KMS-11 (cell line): ENCODE results near the gene MAPK8IP1.

Experiments used
- H2AFZ ChIP-seq: fragments of 200-600 bp; sonication (generic); 2 replicates; pipeline ENCODE4 v1.6.1; 2016; ENCODE audit warnings: antibody characterized with exemption, mixed run types, low read depth
- H3K27ac ChIP-seq: fragments of 200-600 bp; sonication (generic); 2 replicates; pipeline ENCODE4 v1.6.1; 2016; ENCODE audit warnings: mild to moderate bottlenecking, mixed run types
- H3K27me3 ChIP-seq: fragments of 200-600 bp; sonication (generic); 2 replicates; pipeline ENCODE4 v1.6.1; 2017; ENCODE audit warnings: mild to moderate bottlenecking, low read depth, mixed run types, moderate library complexity; ENCODE audit not compliant: insufficient read depth
- H3K36me3 ChIP-seq: fragments of 200-600 bp; sonication (generic); 2 replicates; pipeline ENCODE4 v1.6.1; 2017; ENCODE audit warnings: mild to moderate bottlenecking, mixed run types; ENCODE audit not compliant: insufficient read depth
- H3K4me1 ChIP-seq: fragments of 200-600 bp; sonication (generic); 2 replicates; pipeline ENCODE4 v1.6.1; 2016; ENCODE audit warnings: mild to moderate bottlenecking, low read depth, mixed run types; ENCODE audit not compliant: poor library complexity, severe bottlenecking
- H3K4me2 ChIP-seq: fragments of 200-600 bp; sonication (generic); 2 replicates; pipeline ENCODE4 v1.7.0; 2016; ENCODE audit warnings: mild to moderate bottlenecking, mixed run types
- H3K4me3 ChIP-seq: fragments of 200-600 bp; sonication (generic); IDR thresholded peaks from 2 replicates; pipeline ENCODE4 v1.6.1; 2017; ENCODE audit warnings: low read depth, low read length, mixed read lengths; ENCODE audit not compliant: insufficient read depth
- H3K79me2 ChIP-seq: fragments of 200-600 bp; sonication (generic); 2 replicates; pipeline ENCODE4 v1.6.1; 2016; ENCODE audit warnings: low read depth, mixed run types; ENCODE audit not compliant: insufficient read depth
- H3K9ac ChIP-seq: fragments of 200-600 bp; sonication (generic); 2 replicates; pipeline ENCODE4 v1.6.1; 2016; ENCODE audit warnings: mild to moderate bottlenecking, mixed run types
- H4K20me1 ChIP-seq: fragments of 200-600 bp; sonication (generic); 2 replicates; pipeline ENCODE4 v1.6.1; 2016; ENCODE audit warnings: mild to moderate bottlenecking, mixed run types; ENCODE audit not compliant: insufficient read depth
- TF ChIP-seq, protein P1 (sequence below): fragments of 200-600 bp; sonication (generic); conservative IDR thresholded peaks from 2 replicates; pipeline ENCODE4 v1.6.1; 2017; ENCODE audit warnings: low read depth, mild to moderate bottlenecking, antibody characterized with exemption, low read length, moderate library complexity, mixed read lengths

The MAPK8IP1 gene

GRCh38 chr11:45918962-45919675 is 33.7 kb downstream of the MAPK8IP1 start:
- H3K4me1 ChIP-seq, result peaks cover 16% of the 10 kb centered on the region
- TF ChIP-seq, protein P1, sequence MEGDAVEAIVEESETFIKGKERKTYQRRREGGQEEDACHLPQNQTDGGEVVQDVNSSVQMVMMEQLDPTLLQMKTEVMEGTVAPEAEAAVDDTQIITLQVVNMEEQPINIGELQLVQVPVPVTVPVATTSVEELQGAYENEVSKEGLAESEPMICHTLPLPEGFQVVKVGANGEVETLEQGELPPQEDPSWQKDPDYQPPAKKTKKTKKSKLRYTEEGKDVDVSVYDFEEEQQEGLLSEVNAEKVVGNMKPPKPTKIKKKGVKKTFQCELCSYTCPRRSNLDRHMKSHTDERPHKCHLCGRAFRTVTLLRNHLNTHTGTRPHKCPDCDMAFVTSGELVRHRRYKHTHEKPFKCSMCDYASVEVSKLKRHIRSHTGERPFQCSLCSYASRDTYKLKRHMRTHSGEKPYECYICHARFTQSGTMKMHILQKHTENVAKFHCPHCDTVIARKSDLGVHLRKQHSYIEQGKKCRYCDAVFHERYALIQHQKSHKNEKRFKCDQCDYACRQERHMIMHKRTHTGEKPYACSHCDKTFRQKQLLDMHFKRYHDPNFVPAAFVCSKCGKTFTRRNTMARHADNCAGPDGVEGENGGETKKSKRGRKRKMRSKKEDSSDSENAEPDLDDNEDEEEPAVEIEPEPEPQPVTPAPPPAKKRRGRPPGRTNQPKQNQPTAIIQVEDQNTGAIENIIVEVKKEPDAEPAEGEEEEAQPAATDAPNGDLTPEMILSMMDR, result no peak
- no peak overlapping the region for H3K4me3 ChIP-seq
- H3K9ac ChIP-seq, result no peak overlapping the region
- 0 out of 2 replicates have a peak, but pooled peaks cover 5% of the 10 kb centered on the region for H3K27me3 ChIP-seq
- H4K20me1 ChIP-seq, result no peaks in the 10 kb centered on the region
- H3K36me3 ChIP-seq, result no peaks in the 10 kb centered on the region
- no peak overlapping the region for H3K27ac ChIP-seq
- peaks cover 14% of the 10 kb centered on the region for H3K79me2 ChIP-seq
- peak overlapping the region; percentile 94; the same call in 1 of the 2 replicates for H3K4me2 ChIP-seq
- peak overlapping the region; percentile 89; the same call in 1 of the 2 replicates for H2AFZ ChIP-seq

DNA sequence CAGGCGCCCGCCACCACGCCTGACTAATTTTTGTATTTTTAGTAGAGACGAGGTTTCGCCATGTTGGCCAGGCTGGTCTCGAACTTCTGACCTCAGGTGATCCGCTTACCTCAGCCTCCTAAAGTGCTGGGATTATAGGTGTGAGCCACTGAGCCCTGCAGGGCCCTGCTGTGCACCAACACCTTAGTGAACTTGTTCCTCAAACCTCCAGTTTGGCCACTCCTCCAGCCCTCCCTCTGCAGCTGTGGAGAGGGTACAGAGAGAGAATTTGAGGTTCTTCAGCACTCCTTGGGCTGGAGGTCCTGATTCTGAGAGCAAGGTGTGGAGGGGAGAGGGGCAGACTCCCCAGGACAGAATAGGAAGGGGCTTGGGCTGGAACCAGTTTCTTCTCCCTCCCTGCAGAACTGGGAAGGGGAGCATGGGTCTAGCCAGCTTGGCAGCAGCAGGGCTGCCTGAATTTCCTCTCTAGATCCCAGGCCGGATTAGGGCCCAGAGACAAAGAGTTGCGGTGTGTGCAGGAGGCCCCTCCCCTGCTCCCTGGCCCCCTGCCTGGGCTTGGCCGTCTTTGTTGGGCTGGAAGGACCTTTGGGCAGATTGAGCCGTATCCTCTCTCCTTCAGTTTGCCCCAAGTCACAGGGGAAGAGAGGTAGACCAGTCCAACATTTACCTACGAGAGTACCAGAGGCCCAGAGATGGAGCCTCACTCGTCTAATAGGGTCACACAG is 34.5 kb downstream of the MAPK8IP1 start:
- H2AFZ ChIP-seq, result no peak overlapping the region
- no peak overlapping the region for H3K4me2 ChIP-seq
- TF ChIP-seq, protein P1, result no peak
- 0 out of 2 replicates have a peak, but pooled peaks cover 5% of the 10 kb centered on the region for H3K27me3 ChIP-seq
- no peak overlapping the region for H3K27ac ChIP-seq
- H3K79me2 ChIP-seq, result peaks cover 14% of the 10 kb centered on the region
- peaks cover 16% of the 10 kb centered on the region for H3K4me1 ChIP-seq
- H3K9ac ChIP-seq, result no peak overlapping the region
- no peak overlapping the region for H3K4me3 ChIP-seq
- no peaks in the 10 kb centered on the region for H4K20me1 ChIP-seq
- H3K36me3 ChIP-seq, result no peaks in the 10 kb centered on the region

DNA sequence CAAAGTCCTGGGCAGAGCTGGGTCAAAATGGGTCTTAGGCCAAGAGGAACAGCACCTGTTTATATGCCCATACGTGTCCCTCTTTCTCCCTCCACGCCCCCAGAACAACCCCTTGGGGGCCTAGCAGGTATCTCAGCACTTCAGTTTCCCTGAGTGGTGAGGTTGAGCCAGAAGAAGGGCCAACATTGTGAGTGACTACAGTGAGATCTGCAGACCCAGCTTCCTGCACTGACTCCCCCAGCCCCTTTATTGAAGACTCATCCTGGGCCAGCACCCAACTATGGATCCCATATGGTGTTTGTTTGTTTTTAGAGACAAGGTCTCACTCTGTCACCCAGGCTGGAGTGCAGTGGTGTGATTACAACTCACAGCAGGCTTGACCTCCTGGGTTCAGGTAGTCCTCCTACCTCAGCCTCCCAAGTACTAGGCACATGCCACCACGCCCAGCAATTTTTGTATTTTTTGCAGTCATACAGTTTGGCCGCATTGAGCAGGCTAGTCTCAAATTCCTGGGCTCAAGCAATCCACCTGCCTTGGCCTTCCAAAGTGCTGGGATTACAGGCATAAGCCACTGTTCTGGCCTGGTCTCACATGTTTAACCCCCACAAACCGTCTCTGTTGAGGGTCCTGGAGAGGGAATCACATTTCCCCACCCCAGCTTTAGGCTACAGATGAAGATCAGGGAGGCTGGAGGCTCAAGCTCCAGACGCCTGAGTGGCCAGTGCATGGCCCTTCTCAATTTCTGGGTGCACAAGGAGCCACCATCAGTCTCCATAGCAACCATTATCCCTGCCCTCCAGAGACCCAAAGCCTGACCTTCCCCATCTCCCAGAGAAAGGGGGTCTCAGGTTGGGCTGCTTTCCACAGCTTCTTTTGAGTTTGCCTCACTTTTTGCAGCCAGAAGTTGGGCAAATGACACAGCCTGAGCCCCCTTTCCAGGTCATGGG is 35.4 kb downstream of the MAPK8IP1 start:
- Histone ChIP-seq H2AFZ (no peak overlapping the region), H3K27ac (no peak overlapping the region), H3K36me3 (no peaks in the 10 kb centered on the region), H4K20me1 (no peaks in the 10 kb centered on the region), H3K4me2 (no peak overlapping the region), H3K27me3 (0 out of 2 replicates have a peak, but pooled peaks cover 5% of the 10 kb centered on the region), H3K9ac (no peak overlapping the region), H3K4me3 (no peak overlapping the region), H3K4me1 (peaks cover 16% of the 10 kb centered on the region), H3K79me2 (peaks cover 14% of the 10 kb centered on the region)
- TF ChIP-seq, protein P1, result no peak
